Hematopoietic multipotent progenitor cell treated with erythropoietin and hydrocortisone succinate and interleukin-3 and kit ligand, for 4 days (in vitro differentiated cells): Measurements from ENCODE around the gene ZNF121.

Experiments used
- DNase-seq: peaks from one replicate; pipeline ENCODE4 v3.0.0-alpha.2; 2015

ZNF121 gene

DNA sequence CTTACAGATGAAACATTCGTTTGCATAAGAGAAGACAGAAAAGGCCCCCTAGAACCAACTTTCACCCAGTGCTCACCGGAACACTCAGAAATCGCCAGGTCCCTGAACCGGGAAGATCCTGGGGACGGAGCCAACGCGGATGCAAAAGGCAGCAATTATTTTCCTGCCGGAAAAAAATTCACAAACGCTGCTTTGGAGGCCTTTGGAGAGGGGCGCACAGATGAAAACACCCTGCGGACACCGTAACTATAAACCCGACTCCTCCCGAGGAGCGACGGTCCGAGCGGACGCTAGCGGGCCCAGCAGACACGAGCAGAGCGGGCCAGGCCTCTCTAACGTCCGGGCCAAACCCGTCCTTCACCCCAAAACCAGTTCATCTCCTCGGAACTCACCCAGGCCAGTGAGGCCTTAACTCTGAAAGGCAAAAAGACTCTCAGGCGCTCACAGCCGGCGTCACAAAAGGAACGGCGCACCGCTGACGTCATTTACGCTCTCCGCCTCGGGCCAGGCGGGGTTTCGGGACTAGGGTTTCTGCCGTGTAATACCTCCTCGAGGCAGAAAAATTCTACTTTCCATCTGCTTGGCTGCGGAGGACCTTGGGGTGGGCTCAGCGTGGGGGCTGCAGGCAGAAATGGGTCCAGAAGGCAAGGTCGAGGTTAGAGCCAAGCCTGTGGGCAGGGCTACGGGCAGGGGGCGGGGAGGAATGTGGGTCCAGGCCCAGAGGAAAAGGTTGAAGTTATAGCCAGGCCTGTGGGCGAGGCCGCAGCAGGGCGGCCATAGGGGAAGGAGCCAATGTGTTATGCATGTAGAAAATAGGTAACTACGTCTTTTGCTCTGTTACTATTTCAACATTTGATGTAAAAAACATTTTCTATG lies 45.9 kb downstream of the ZNF121 start, which contains the start of gene ZNF426:
ZNF426 (minus strand) TSS at position 463 of the 876 bp plus-strand sequence. CDS start 2,413 bp downstream, outside the sequence.
- peak; percentile 95 for DNase-seq

DNA sequence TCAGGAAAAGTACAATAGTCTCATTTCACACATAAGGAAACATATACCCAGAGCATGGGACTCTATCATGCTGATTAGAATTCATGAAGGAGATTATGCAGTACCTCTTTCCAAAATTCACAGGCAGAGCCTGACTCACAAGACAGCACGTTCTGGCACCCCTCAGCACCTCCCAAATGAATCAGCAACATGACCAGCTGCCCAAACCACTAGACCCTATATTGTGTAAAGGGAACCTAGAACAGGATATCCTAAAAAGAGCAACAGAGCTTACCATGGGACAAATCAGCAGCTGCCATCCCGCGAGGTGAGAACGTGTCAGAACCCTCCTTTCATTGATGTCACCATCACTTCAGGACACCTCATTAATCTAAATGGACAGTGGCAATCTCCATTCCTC lies 48.4 kb downstream of the ZNF121 start:
- DNase-seq = no peak

DNA sequence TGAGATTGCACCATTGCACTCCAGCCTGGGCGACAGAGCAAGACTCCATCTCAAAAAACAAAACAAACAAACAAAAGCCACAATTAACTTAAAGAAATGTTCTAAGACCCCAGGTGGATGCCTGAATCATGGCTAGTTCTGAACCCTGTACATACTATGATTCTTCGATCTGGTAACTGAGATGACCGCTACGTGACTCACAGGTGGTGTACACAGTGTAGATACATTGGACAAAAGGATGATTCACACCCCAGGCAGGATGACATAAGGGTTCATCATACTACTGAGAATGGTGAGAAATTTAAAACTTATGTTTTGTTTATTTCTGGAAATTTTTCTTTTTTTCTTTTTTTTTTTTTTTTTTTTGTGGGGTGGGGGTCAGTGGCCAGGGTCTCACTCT lies 52.4 kb downstream of the ZNF121 start:
- no peak for DNase-seq

DNA sequence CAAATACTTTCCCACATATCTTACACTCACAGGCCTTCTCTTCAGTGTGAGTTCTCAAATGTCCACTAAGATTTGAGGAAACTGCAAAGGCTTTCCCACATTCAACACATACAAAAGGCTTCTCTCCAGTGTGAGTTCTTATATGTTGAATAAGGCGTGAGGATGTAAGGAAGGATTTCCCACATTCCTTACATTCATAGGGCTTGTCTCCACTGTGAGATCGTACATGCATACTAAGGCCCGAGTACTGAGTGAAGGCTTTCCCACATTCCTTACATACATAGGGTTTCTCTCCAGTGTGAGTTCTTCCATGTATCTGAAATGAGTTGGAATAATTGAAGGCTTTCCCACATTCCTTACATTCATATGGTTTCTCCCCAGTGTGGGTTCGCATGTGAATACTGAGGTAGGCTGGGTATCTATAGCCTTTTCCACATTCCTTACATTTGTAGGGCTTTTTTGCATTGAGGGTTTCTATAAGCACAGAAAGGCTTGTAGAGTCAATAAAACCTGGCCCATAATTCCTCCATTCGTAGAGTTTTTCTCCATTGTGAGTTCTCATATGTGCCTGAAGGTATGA lies 55.5 kb downstream of the ZNF121 start:
- peak; percentile 40 for DNase-seq

DNA sequence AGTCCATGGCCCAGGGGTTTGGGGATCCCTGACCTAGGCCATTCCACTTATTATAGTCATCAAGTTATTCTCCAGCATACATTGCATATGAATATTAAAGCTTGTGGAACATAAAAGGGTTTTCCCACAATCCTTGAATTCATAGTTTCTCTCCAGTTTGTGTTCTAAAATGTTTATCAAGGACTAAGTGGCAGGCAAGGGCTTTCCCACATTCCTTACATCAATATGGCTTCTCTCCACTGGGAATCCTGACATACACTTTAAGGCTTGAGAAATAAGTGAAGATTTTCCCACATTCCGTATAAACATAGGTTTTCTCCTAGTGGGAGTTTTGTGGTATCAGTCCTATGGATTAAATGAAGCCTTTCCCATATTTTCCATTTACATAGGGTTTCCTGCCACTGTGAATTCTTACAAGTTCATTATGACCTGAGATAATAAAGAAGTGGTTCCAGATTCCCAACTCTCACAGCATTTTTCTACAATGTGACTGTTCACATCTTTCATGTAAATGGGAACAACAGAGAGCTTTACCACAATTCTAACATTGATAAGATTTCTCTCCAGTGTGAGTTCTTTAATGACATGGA lies 60.3 kb downstream of the ZNF121 start:
- DNase-seq = no peak
